BE2C (cell line): Measurements from ENCODE around the gene PIK3CD.
A peak's percentile ranks its signal among the peaks of the same experiment; 100 is the strongest.

ENCODE experiments used
- DNase-seq: peaks from one replicate; pipeline ENCODE4 v3.0.0-alpha.2; 2020
- H3K27me3 ChIP-seq: fragments of 250-450 bp; sonication (Bioruptor Pico); 2 replicates; pipeline ENCODE4 v1.5.1; 2020; ENCODE audit warnings: mild to moderate bottlenecking
- H3K36me3 ChIP-seq: fragments of 250-450 bp; sonication (Bioruptor Pico); 2 replicates; pipeline ENCODE4 v1.5.1; 2020; ENCODE audit warnings: mild to moderate bottlenecking
- H3K4me1 ChIP-seq: fragments of 250-450 bp; sonication (Bioruptor Pico); 2 replicates; pipeline ENCODE4 v1.5.1; 2020
- H3K4me3 ChIP-seq: 2 replicates; pipeline ENCODE4 v1.5.1; 2011; ENCODE audit warnings: low read depth, low read length
- H3K9me3 ChIP-seq: fragments of 250-450 bp; sonication (Bioruptor Pico); 2 replicates; pipeline ENCODE4 v1.5.1; 2020
- CTCF ChIP-seq: IDR thresholded peaks from 2 replicates; pipeline ENCODE4 v1.5.1; 2012; ENCODE audit warnings: mild to moderate bottlenecking, low read depth, low read length

The PIK3CD gene

GRCh38 chr1:9763914-9764313 is 112.4 kb downstream of the PIK3CD start:
- DNase-seq, result no peak
- no peaks in the 10 kb centered on the region for H3K4me1 ChIP-seq
- TF ChIP-seq CTCF, result no peak
- no peaks in the 10 kb centered on the region for H3K36me3 ChIP-seq
- H3K9me3 ChIP-seq, result no peaks in the 10 kb centered on the region
- no peaks in the 10 kb centered on the region for H3K27me3 ChIP-seq
- no peak overlapping the region for H3K4me3 ChIP-seq

GRCh38 chr1:9764550-9764949 is 113.0 kb downstream of the PIK3CD start:
- H3K9me3 ChIP-seq, result no peaks in the 10 kb centered on the region
- no peak for DNase-seq
- H3K4me3 ChIP-seq, result no peak overlapping the region
- no peaks in the 10 kb centered on the region for H3K27me3 ChIP-seq
- no peaks in the 10 kb centered on the region for H3K4me1 ChIP-seq
- no peak for TF ChIP-seq CTCF
- no peaks in the 10 kb centered on the region for H3K36me3 ChIP-seq

- H3K9me3 ChIP-seq, result no peaks in the 10 kb centered on the region
- no peak overlapping the region for H3K4me3 ChIP-seq
- no peaks in the 10 kb centered on the region for H3K27me3 ChIP-seq
- no peaks in the 10 kb centered on the region for H3K36me3 ChIP-seq
- no peak for TF ChIP-seq CTCF
- no peaks in the 10 kb centered on the region for H3K4me1 ChIP-seq
- DNase-seq, result no peak
These were observed 115.4 kb downstream of the PIK3CD start for GRCh38 chr1:9766759-9767442.

- peak; percentile 20 for DNase-seq
- Histone ChIP-seq H3K36me3 (no peaks in the 10 kb centered on the region), H3K27me3 (no peaks in the 10 kb centered on the region)
These were observed 116.6 kb downstream of the PIK3CD start for GRCh38 chr1:9767964-9768668.

GRCh38 chr1:9768983-9769382 is 117.5 kb downstream of the PIK3CD start:
- no peak for DNase-seq
- TF ChIP-seq CTCF, result no peak

More at GRCh38 chr1:9767964-9768668, 116.6 kb downstream of the PIK3CD start:
- TF ChIP-seq CTCF, result no peak
- Histone ChIP-seq H3K4me3 (no peak overlapping the region), H3K4me1 (no peaks in the 10 kb centered on the region), H3K9me3 (no peaks in the 10 kb centered on the region)

GRCh38 chr1:9770298-9770697 is 118.8 kb downstream of the PIK3CD start:
- Histone ChIP-seq H3K4me1 (no peaks in the 10 kb centered on the region), H3K4me3 (no peak overlapping the region), H3K36me3 (no peaks in the 10 kb centered on the region), H3K9me3 (no peaks in the 10 kb centered on the region), H3K27me3 (no peaks in the 10 kb centered on the region)
- no peak for DNase-seq
- TF ChIP-seq CTCF, result no peak

More at GRCh38 chr1:9768983-9769382, 117.5 kb downstream of the PIK3CD start:
- no peaks in the 10 kb centered on the region for H3K36me3 ChIP-seq
- no peaks in the 10 kb centered on the region for H3K4me1 ChIP-seq
- H3K9me3 ChIP-seq, result no peaks in the 10 kb centered on the region
- no peaks in the 10 kb centered on the region for H3K27me3 ChIP-seq
- no peak overlapping the region for H3K4me3 ChIP-seq
